GM23248 (cell line): ENCODE results near the gene PSMB8.

Source experiments
- EZH2 ChIP-seq: fragments of 200-600 bp; sonication (generic); IDR thresholded peaks from 2 replicates; pipeline ENCODE4 v1.6.1; 2018; ENCODE audit warnings: antibody characterized with exemption, mild to moderate bottlenecking; ENCODE audit not compliant: insufficient read depth, poor library complexity, severe bottlenecking
- EZH2phosphoT487 ChIP-seq: fragments of 200-600 bp; sonication (generic); IDR thresholded peaks from 2 replicates; pipeline ENCODE4 v1.6.1; 2018; ENCODE audit warnings: antibody characterized with exemption, moderate library complexity, mild to moderate bottlenecking, low read depth; ENCODE audit not compliant: insufficient read depth

- TF ChIP-seq EZH2 (no peak), EZH2phosphoT487 (no peak)
Observed at GRCh38 chr6:32815115-32815514, 28.7 kb downstream of the PSMB8 start.
